Stomach smooth muscle (tissue), 2 donors: ENCODE measurements around the gene MYH6.
"Not testable (repeated sequence)": the region's sequence is repeated elsewhere in the genome, so short reads cannot be mapped to it uniquely, and the experiment has no call there.

Experiments used
- H3K27ac ChIP-seq: one replicate; pipeline ENCODE4 v1.7.0; 2013; ENCODE audit warnings: mild to moderate bottlenecking, low read length, inconsistent platforms
- H3K27me3 ChIP-seq, 2 donors: one replicate each; pipeline ENCODE4 v1.7.0; 2013; ENCODE audit warnings: low read length in 2 of 2; ENCODE audit not compliant: insufficient read depth in 2 of 2, control insufficient read depth in 1 of 2
- H3K36me3 ChIP-seq, 2 donors: one replicate each; pipeline ENCODE4 v1.7.0; 2013; ENCODE audit warnings: low read length in 2 of 2; ENCODE audit not compliant: control insufficient read depth in 2 of 2, insufficient read depth in 2 of 2
- H3K4me1 ChIP-seq: one replicate; pipeline ENCODE4 v1.7.0; 2013; ENCODE audit warnings: low read length; ENCODE audit not compliant: control insufficient read depth, insufficient read depth
- H3K4me3 ChIP-seq, 2 donors: one replicate each; pipeline ENCODE4 v1.7.0; 2013; ENCODE audit warnings: low read length in 2 of 2
- H3K9ac ChIP-seq, 2 donors: one replicate each; pipeline ENCODE4 v1.7.0; 2013; ENCODE audit warnings: low read length in 2 of 2, mild to moderate bottlenecking in 1 of 2
- H3K9me3 ChIP-seq, 2 donors: one replicate each; pipeline ENCODE4 v1.7.0; 2013; ENCODE audit warnings: low read length in 2 of 2; ENCODE audit not compliant: control insufficient read depth in 2 of 2
- donor health status: healthy.
- donor health status: Pancreatic carcinoma.

The MYH6 gene

DNA sequence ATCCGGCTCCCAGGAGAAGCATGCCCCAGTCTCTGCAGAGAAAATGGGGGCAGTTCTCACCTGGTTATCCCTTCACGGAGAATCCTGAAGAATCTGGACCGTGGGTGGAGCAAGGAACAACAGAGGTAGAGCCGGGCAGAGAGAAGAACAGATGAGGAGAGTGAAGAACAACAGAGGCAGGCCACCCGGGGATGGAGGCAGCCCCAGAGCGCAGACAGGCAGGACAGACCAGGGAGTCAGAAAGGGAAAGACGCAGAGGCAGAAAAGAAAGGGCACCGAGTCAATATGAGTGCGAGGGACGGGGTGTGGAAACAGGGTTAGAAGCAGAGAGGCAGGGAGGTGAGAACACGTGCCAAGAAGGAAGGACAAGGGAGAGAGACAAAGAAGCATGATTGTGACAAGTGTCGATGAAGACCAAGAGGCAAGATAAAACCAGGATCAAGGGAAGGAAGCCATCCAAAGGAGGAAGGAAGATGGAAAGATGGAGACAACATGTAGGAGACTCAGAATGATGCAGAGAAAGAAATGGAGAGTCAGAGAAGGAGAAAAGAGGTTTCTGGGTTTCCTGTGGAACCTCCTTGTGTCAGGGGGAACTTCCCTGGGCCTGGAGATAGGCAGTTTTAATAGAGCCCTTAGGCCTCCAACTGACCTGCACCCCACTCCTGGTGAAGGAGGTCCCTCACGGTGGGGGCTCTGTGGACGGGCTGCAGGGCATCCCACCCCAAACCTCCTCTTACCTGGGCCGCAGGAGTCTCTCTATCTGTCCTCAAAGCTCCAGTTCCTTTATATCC, at the start of gene MYH6:
Gene MYH6 (minus strand): TSS at position 758 of the 791 bp plus-strand sequence. CDS start 1,050 bp downstream, outside the sequence.
- H3K4me1 ChIP-seq, result no peaks in the 10 kb centered on the region
- no peak within 1 kb of the TSS for H3K27ac ChIP-seq
- H3K27me3 ChIP-seq, result peaks cover 4 to 9% of the 10 kb centered on the region in 2 donors
- no peaks in the 10 kb centered on the region for H3K36me3 ChIP-seq
- H3K9ac ChIP-seq, result no peak within 1 kb of the TSS
- no peak within 1 kb of the TSS for H3K4me3 ChIP-seq
- H3K9me3 ChIP-seq, result no peaks in the 10 kb centered on the region

DNA sequence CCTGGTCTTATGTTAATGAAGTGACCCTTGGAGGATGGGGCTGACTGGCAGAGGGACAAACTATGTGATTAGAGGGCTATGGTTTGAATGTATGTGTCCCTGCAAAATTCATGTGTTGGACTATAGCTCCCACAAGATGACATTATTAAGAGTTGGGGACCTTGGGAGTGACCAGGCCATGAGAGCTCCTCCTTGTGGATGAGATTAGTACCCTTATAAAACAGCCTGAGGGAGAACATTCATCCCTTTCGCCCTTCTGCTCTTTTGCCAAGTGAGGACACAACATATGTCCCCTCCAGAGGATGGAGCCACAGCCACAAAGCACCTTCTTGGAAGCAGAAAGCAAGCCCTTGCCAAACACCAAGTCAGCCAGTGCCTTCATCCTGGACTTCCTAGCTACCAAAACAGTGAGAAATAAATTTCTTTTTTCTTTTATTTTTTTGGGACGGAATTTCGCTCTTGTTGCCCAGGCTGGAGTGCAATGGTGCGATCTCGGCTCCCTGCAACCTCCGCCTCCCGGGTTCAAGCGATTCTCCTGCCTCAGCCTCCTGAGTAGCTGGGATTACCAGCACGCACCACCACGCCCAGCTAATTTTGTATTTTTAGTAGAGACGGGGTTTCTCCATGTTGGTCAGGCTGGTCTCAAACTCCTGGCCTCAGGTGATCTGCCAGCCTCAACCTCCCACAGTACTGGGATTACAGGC, 49.0 kb upstream of the MYH6 start:
- not testable (repeated sequence) for H3K36me3 ChIP-seq, H3K9me3 ChIP-seq, H3K4me1 ChIP-seq, H3K27me3 ChIP-seq, H3K4me3 ChIP-seq, H3K9ac ChIP-seq, H3K27ac ChIP-seq

DNA sequence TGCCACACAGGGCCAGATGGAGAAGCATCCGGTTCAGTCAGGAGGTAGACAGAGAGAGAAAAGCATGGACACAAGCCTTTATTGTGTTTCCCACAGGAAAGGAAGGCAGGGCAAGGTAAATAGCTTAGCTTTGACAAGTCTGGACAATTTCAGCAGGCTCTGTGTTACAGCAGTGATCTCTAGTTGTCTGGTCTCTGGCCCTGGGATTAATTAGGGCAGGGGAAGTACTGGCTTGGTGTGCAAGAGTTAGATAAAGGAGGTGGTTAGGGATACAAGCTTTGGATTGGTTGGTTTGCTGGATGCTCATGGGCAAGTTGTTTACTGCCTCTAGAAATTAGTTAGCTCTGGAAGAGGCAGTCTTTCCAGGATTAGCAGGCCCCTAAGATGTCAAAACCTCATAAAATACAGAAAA, 46.4 kb upstream of the MYH6 start:
- no peak overlapping the region for H3K27ac ChIP-seq
- no peak overlapping the region for H3K4me3 ChIP-seq
- no peaks in the 10 kb centered on the region for H3K4me1 ChIP-seq
- H3K27me3 ChIP-seq, result peaks cover 0 to 7% of the 10 kb centered on the region in 2 donors
- H3K36me3 ChIP-seq, result no peaks in the 10 kb centered on the region
- H3K9ac ChIP-seq, result no peak overlapping the region
- H3K9me3 ChIP-seq, result peaks cover 0 to 4% of the 10 kb centered on the region in 2 donors

DNA sequence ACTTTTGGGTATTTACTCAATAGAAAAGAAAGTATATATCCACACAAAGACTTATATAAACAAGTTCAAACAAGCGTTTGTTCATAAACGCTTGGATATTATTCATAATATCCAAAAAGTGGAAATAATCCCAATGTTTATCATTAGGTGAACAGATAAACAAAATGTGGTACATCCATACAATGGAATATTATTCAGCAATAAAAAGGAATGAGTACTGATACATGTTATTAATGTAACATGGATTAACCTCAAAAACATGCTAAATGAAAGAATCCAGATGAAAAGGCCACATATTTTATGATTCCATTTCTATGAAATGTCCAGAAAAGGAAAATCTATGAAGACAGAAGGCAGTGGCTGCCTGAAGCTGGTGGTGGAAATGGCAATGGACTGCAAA, 44.2 kb upstream of the MYH6 start:
- Histone ChIP-seq H3K4me1 (no peaks in the 10 kb centered on the region), H3K27me3 (peaks cover 0 to 5% of the 10 kb centered on the region in 2 donors), H3K9me3 (peaks cover 0 to 4% of the 10 kb centered on the region in 2 donors), H3K9ac (no peak overlapping the region), H3K27ac (no peak overlapping the region), H3K4me3 (no peak overlapping the region), H3K36me3 (no peaks in the 10 kb centered on the region)

DNA sequence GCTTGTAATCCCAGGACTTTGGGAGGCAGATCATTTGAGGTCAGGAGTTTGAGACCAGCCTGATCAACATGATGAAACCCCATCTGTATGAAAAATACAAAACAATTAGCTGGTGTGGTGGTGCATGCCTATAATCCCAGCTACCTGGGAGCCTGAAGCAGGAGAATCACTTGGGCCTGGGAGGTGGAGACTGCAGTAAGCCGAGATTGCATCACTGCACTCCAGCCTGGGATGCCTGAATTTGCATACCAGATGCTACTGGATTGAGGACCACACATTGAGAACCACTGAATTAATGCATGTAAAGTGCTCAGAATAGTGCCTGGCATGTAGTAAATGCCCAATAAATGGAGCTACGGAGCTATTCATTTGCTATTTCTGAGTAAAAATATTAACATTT, 42.3 kb upstream of the MYH6 start:
- no peak overlapping the region for H3K9ac ChIP-seq
- H3K36me3 ChIP-seq, result no peaks in the 10 kb centered on the region
- no peaks in the 10 kb centered on the region for H3K4me1 ChIP-seq
- peaks cover 0 to 5% of the 10 kb centered on the region in 2 donors for H3K27me3 ChIP-seq
- H3K27ac ChIP-seq, result no peak overlapping the region
- no peak overlapping the region for H3K4me3 ChIP-seq
- H3K9me3 ChIP-seq, result peaks cover 0 to 4% of the 10 kb centered on the region in 2 donors

DNA sequence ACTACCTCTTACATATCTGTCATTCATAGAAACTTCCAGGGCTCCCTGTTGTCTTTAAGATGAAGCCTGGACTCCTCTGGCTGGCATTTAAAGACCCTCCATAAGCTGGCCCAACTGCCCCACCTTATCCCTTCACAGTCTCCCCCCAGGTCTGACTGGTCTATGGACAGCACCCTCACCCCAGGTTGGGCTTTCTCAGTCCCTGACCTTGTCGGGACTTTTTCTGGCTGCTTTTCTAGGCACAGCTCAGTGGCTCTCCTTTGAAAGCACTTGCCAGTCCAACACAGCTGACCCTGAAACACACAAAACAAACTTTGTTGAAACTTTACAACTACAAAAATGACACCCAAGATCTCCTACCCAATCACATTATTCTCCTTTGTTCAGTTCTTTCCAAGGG, 41.2 kb upstream of the MYH6 start:
- Histone ChIP-seq H3K4me3 (no peak overlapping the region), H3K9me3 (peaks cover 0 to 4% of the 10 kb centered on the region in 2 donors), H3K27me3 (peaks cover 0 to 5% of the 10 kb centered on the region in 2 donors), H3K27ac (no peak overlapping the region), H3K36me3 (no peaks in the 10 kb centered on the region), H3K9ac (no peak overlapping the region), H3K4me1 (no peaks in the 10 kb centered on the region)

DNA sequence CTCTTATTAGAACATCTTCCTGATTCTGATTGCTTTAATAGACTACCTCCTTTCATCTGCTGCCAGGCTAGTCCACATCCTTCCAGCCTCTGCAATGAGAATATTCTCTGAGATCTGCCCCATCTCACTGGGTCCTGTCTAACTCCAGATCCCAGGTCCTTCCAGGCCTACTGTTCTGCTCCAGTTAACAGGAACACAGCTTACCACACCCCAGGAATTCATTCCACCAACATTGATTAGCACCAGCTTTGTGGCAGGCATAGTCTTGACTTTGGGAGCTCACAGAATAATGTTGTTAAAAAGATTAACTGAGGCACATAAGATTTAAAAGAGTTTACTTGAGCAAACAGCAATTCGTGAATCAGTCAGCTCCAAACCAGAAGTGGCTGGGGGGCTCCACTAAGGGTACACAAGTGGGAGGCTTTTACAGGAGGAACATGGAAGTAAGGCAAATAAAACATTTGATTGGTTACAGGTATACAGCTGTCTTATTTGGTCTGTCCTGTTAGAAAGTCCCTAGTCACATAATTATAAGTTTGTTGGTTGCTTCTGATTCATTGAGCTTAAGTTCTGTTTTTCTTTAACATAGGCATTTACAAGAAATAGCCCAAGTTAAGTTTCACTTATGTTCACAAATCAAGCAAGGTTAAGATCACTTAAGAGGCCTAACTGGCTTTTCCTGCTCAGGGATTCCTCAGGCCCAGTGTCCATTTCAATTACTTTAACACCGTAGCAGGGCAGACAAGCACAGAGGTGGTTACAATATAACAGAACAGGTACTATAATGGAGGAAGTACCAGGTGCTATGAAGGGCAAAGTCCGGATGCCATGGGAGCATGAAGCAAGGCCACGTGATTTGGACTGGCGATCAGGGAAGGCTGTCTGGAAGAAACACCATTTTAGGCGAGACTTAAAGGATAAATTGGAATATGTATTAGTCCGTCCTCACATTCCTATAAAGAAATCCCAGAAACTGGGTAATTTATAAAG, 39.6 kb upstream of the MYH6 start:
- no peaks in the 10 kb centered on the region for H3K4me1 ChIP-seq
- no peak overlapping the region for H3K27ac ChIP-seq
- no peak overlapping the region for H3K4me3 ChIP-seq
- H3K9ac ChIP-seq, result no peak overlapping the region
- H3K36me3 ChIP-seq, result no peaks in the 10 kb centered on the region
- H3K27me3 ChIP-seq, result peaks cover 0 to 7% of the 10 kb centered on the region in 2 donors
- H3K9me3 ChIP-seq, result peaks cover 0 to 4% of the 10 kb centered on the region in 2 donors

DNA sequence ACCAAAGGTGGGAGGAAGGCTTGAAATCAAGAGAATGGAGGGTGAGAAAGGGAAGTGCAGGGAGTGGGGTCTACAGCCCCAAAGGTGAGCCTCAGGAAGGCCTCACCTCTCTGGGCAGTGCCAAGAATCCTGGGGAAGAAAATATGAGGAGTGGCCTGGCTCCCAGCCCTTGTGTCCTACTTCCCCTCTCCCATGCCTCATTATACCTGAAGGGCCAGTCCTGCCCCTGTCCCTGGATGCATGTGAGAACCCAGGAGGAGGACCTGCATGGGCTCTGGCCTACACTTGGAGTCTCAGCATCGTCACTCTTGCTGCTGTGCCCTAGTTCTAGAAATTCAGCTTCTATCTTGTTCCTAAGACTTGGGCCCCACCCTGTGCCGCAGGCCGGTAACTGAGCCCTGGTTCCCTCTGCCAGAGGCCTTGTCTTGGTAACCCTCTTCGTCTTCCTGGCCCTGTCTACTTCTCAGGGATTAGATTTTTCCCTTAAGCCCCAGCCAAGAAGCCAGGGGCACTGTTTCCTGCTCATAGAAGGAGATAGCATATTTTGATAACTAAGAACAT, 38.3 kb upstream of the MYH6 start:
- H3K27ac ChIP-seq, result no peak overlapping the region

DNA sequence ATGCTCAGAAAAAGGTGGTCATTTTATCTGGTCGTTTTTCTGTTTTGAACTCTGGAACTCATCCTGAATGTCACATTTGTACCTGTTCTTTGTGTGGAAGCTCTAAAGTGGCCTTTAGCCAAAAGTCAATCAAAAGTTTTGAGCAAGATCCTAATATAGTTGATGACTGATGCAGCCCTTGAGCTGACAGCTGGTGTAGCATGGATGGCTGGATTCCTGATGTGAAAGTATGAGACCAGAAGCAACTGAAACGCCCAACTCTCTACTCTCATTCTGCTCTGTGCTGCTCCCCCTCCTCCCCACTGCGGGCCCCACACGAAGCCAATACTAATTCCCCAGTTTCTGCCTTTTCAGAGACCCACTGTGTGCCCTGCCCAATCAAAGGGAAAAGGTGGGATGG, 37.7 kb upstream of the MYH6 start:
- no peaks in the 10 kb centered on the region for H3K36me3 ChIP-seq
- H3K9me3 ChIP-seq, result no peaks in the 10 kb centered on the region
- H3K27me3 ChIP-seq, result peaks cover 0 to 7% of the 10 kb centered on the region in 2 donors
- H3K9ac ChIP-seq, result no peak overlapping the region
- no peak overlapping the region for H3K4me3 ChIP-seq
- H3K4me1 ChIP-seq, result no peaks in the 10 kb centered on the region
- H3K27ac ChIP-seq, result no peak overlapping the region

More for the DNA sequence above, 38.3 kb upstream of the MYH6 start:
- H3K36me3 ChIP-seq, result no peaks in the 10 kb centered on the region
- H3K4me1 ChIP-seq, result no peaks in the 10 kb centered on the region
- H3K4me3 ChIP-seq, result no peak overlapping the region
- H3K27me3 ChIP-seq, result peaks cover 0 to 7% of the 10 kb centered on the region in 2 donors
- H3K9me3 ChIP-seq, result no peaks in the 10 kb centered on the region
- H3K9ac ChIP-seq, result no peak overlapping the region

DNA sequence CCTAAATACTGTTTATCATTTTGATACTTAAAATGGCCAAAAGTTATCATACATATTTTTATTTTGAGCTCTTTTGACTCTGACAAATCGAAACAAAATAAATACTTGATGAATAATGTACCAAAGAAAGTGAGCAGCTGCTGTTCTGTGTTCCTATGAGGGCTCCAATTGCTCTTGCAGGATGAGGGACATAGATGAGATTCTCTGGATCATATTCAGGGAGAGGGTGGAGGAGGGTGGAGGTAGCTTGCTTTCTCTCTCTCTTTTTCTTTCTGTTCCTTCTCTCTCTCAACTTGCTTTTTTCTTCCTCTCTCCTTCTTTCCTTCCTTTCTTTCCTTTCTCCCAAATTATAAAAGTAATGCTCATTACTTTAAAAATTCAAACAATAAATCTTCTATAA, 36.2 kb upstream of the MYH6 start:
- H3K27ac ChIP-seq, result no peak overlapping the region
- no peak overlapping the region for H3K4me3 ChIP-seq
- no peaks in the 10 kb centered on the region for H3K4me1 ChIP-seq
- H3K36me3 ChIP-seq, result no peaks in the 10 kb centered on the region
- no peaks in the 10 kb centered on the region for H3K9me3 ChIP-seq
- H3K9ac ChIP-seq, result no peak overlapping the region
- H3K27me3 ChIP-seq, result peaks cover 0 to 2% of the 10 kb centered on the region in 2 donors
